Smooth muscle cell (in vitro differentiated cells): ENCODE measurements around the gene CFAP410. TPM values are rescaled to one million over a fixed set of nuclear protein-coding genes. Genes with fewer than 3 reads are reported as not detected.

Source experiments
- DNase-seq: peaks from one replicate; lab custom pipeline; 2025; ENCODE audit not compliant: unreplicated experiment; lab: John Stamatoyannopoulos, UW
- H2AFZ ChIP-seq: fragments of 200-600 bp; sonication (generic); 2 replicates; pipeline ENCODE4 v1.6.0; 2016; ENCODE audit warnings: antibody characterized with exemption, low read depth, mild to moderate bottlenecking
- H3F3A ChIP-seq: fragments of 200-600 bp; sonication (generic); 2 replicates; pipeline ENCODE4 v1.6.0; 2017; ENCODE audit warnings: antibody characterized with exemption, low read depth
- H3K27ac ChIP-seq: fragments of 200-600 bp; sonication (generic); 2 replicates; pipeline ENCODE4 v1.5.1; 2016; ENCODE audit warnings: low read depth, mild to moderate bottlenecking
- H3K27me3 ChIP-seq: fragments of 200-600 bp; sonication (generic); 2 replicates; pipeline ENCODE4 v1.6.1; 2016; ENCODE audit warnings: low read depth, mild to moderate bottlenecking
- H3K36me3 ChIP-seq: fragments of 200-600 bp; sonication (generic); 2 replicates; pipeline ENCODE4 v1.5.1; 2016; ENCODE audit warnings: low read depth
- H3K4me1 ChIP-seq: fragments of 200-600 bp; sonication (generic); 2 replicates; pipeline ENCODE4 v1.5.1; 2016; ENCODE audit warnings: low read depth
- H3K4me2 ChIP-seq: fragments of 200-600 bp; sonication (generic); 2 replicates; pipeline ENCODE4 v1.6.0; 2016; ENCODE audit warnings: mild to moderate bottlenecking
- H3K4me3 ChIP-seq: fragments of 200-600 bp; sonication (generic); 2 replicates; pipeline ENCODE4 v1.5.1; 2016; ENCODE audit warnings: mild to moderate bottlenecking
- H3K79me2 ChIP-seq: fragments of 200-600 bp; sonication (generic); 2 replicates; pipeline ENCODE4 v1.6.0; 2016; ENCODE audit warnings: low read depth, mild to moderate bottlenecking
- H3K9ac ChIP-seq: fragments of 200-600 bp; sonication (generic); 2 replicates; pipeline ENCODE4 v1.6.0; 2016; ENCODE audit warnings: low read depth
- H3K9me3 ChIP-seq: fragments of 200-600 bp; sonication (generic); replicated peaks from 2 replicates; pipeline ENCODE4 v1.5.1; 2016; ENCODE audit warnings: low read depth
- H4K20me1 ChIP-seq: fragments of 200-600 bp; sonication (generic); 2 replicates; pipeline ENCODE4 v1.6.0; 2016; ENCODE audit warnings: low read depth
- whole genome bisulfite sequencing: methylation state at CpG from one replicate; pipeline ENCODE4 v1.1.7; 2016; ENCODE audit warnings: low lambda C conversion rate; 5-methylcytosine and 5-hydroxymethylcytosine counted together
- polyA plus RNA-seq: library from polyadenylated mRNA; unstranded; fragments of >200 nt; fragmentation: Nextera tagmentation; extraction: Ambion mirVana; gene quantifications from 2 replicates; pipeline ENCODE4 v1.2.1, GENCODE V29; 2016
- total RNA-seq: library from RNA; depleted of rRNA; stranded (reverse); fragments of >200 nt; gene quantifications from 2 replicates; pipeline ENCODE4 v1.2.3, GENCODE V29; 2014
- TF ChIP-seq, protein P1 (sequence below): fragments of 200-600 bp; sonication (generic); IDR thresholded peaks from 2 replicates; pipeline ENCODE4 v1.5.1; 2017; ENCODE audit warnings: borderline replicate concordance, mild to moderate bottlenecking, antibody characterized with exemption; ENCODE audit not compliant: insufficient read depth, poor library complexity, severe bottlenecking

CFAP410 gene
- total and polyA plus RNA-seq, 2 experiments from 2014 or later: 6.5 to 21.7 TPM

DNA sequence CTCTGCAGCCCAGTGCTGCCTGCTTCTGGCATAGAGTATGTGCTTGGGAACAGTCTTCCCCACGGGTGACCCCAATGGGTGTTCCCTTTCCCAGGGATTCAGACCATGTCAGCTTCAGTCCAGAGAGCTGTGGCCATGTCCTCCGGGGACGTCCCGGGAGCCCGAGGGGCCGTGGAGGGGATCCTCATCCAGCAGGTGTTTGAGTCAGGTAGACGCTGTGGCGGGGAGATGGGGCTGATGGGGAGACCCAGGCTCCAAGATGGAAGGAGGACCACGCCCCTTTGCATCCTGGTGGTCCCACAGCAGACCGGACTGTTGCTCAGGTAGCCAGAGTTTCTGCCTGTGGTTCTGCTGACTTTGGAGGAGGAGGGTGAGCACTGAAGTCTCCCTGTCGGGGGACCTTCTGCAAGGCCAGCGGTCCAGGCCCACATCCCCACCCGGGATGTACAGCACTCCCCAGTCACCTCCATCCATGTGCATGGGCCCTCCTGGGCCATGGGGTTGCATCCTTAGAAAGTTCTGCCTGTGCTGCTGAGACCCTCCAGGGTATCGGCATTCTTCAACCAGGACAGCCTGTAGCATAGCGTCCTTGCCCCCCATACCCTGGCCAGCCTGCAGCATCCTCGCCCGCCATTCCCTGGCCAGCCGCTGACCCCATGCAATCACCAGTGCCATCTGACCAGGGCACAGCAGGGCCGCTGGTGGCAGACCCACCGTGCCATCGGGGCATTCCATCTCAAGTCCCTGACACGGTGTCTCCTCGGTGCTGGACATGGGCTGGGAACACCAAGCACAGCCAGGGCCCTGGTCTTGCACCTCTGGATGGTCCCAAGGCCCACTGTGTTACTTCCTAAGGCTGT lies 50.7 kb downstream of the CFAP410 start:
- Histone ChIP-seq H3K36me3 (no peaks in the 10 kb centered on the region), H3K27ac (no peak overlapping the region), H3K9me3 (no peaks in the 10 kb centered on the region), H2AFZ (no peak overlapping the region), H3K9ac (no peak overlapping the region), H3K4me2 (no peak overlapping the region), H3K79me2 (no peaks in the 10 kb centered on the region), H3K4me1 (peaks cover 4% of the 10 kb centered on the region), H3K4me3 (no peak overlapping the region), H4K20me1 (no peaks in the 10 kb centered on the region), H3K27me3 (no peaks in the 10 kb centered on the region), H3F3A (no peaks in the 10 kb centered on the region)
- DNase-seq: no peak
- WGBS: 85% methylated on average over 23 of the region's 23 CpGs
- TF ChIP-seq, protein P1, sequence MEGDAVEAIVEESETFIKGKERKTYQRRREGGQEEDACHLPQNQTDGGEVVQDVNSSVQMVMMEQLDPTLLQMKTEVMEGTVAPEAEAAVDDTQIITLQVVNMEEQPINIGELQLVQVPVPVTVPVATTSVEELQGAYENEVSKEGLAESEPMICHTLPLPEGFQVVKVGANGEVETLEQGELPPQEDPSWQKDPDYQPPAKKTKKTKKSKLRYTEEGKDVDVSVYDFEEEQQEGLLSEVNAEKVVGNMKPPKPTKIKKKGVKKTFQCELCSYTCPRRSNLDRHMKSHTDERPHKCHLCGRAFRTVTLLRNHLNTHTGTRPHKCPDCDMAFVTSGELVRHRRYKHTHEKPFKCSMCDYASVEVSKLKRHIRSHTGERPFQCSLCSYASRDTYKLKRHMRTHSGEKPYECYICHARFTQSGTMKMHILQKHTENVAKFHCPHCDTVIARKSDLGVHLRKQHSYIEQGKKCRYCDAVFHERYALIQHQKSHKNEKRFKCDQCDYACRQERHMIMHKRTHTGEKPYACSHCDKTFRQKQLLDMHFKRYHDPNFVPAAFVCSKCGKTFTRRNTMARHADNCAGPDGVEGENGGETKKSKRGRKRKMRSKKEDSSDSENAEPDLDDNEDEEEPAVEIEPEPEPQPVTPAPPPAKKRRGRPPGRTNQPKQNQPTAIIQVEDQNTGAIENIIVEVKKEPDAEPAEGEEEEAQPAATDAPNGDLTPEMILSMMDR: no peak

DNA sequence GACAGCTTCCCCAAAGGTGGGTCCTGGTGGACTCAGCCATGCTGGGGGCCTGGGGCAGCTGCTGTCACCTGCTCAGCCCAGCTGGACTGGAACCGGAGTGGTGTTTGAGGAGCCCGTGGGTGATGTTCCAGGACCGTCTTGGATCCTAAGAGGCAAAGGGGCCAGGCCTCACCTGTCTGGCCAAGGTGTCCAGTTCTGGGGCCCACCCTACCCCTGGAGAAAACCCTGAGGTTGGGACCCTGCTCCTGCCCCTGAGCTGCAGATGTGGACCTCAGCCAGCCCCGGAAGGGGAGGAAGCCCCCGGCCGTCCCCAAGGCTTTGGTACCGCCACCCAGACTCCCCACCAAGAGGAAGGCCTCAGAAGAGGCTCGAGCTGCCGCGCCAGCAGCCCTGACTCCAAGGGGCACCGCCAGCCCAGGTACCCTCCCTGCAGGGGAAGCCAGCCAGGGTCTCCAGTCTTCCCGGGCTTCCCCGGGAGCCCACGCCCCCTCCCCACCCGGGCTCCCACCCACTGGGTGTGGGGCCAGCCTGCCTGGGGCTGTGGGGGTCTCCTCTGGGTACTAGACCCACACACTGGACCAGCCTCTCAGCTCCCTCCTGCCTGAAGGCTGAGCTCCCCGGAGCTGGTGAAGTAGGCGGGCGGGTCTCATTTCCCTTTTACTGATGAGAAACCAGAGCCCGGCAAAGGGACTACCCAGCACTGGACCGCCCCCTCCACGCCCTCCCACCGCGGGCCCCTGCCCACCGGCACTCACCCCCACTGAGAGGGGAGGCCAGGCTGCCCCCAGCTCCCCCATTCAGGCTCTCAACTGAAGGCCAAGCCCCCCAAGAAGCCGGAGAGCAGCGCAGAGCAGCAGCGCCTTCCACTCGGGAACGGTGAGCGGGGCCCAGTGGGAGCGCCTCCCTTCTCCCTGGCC lies 52.2 kb downstream of the CFAP410 start:
- no peaks in the 10 kb centered on the region for H3K36me3 ChIP-seq
- WGBS: 90% methylated on average over 22 of the region's 31 CpGs
- TF ChIP-seq, protein P1: no peak
- no peaks in the 10 kb centered on the region for H3K79me2 ChIP-seq
- H3K4me1 ChIP-seq: peaks cover 11% of the 10 kb centered on the region
- DNase-seq: no peak
- H2AFZ ChIP-seq: no peak overlapping the region
- H4K20me1 ChIP-seq: no peaks in the 10 kb centered on the region
- H3K4me3 ChIP-seq: no peak overlapping the region
- no peak overlapping the region for H3K27ac ChIP-seq
- H3K9ac ChIP-seq: no peak overlapping the region
- H3K9me3 ChIP-seq: no peaks in the 10 kb centered on the region
- H3F3A ChIP-seq: no peaks in the 10 kb centered on the region
- no peaks in the 10 kb centered on the region for H3K27me3 ChIP-seq
- H3K4me2 ChIP-seq: no peak overlapping the region

GRCh38 chr21:44286086-44286715 lies 53.0 kb downstream of the CFAP410 start:
- DNase-seq: no peak
- H3K79me2 ChIP-seq: no peaks in the 10 kb centered on the region
- no peaks in the 10 kb centered on the region for H3K9me3 ChIP-seq
- H3K9ac ChIP-seq: no peak overlapping the region
- H3F3A ChIP-seq: no peaks in the 10 kb centered on the region
- no peak overlapping the region for H3K27ac ChIP-seq
- no peaks in the 10 kb centered on the region for H3K36me3 ChIP-seq
- no peak overlapping the region for H2AFZ ChIP-seq
- H4K20me1 ChIP-seq: no peaks in the 10 kb centered on the region
- no peaks in the 10 kb centered on the region for H3K27me3 ChIP-seq
- TF ChIP-seq, protein P1: no peak
- peak overlapping the region; percentile 42 for H3K4me3 ChIP-seq
- peaks cover 11% of the 10 kb centered on the region for H3K4me1 ChIP-seq
- peak overlapping the region; percentile 88 for H3K4me2 ChIP-seq
- 68% methylated on average over 21 of the region's 21 CpGs for WGBS
